Skeletal muscle tissue (tissue), 4 donors: ENCODE data around the gene ABCF3. TPM values are rescaled to one million over a fixed set of nuclear protein-coding genes. Genes with fewer than 3 reads are reported as not detected.
A peak's percentile ranks its signal among the peaks of the same experiment; 100 is the strongest.

Experiments
- H3K27ac ChIP-seq: one replicate; pipeline ENCODE4 v1.7.0; 2013; ENCODE audit warnings: mild to moderate bottlenecking, low read depth, low read length, inconsistent platforms
- H3K27me3 ChIP-seq, 3 donors: one replicate each; pipeline ENCODE4 v1.7.0; 2013; ENCODE audit warnings: low read length in 3 of 3; ENCODE audit not compliant: control insufficient read depth in 3 of 3, insufficient read depth in 3 of 3
- H3K36me3 ChIP-seq, 3 donors: one replicate each; pipeline ENCODE4 v1.7.0; 2013; ENCODE audit warnings: low read length in 3 of 3; ENCODE audit not compliant: control insufficient read depth in 3 of 3, insufficient read depth in 3 of 3
- H3K4me1 ChIP-seq, 3 donors: one replicate each; pipeline ENCODE4 v1.7.0; 2013; ENCODE audit warnings: low read length in 3 of 3, mild to moderate bottlenecking in 3 of 3; ENCODE audit not compliant: control insufficient read depth in 3 of 3, insufficient read depth in 3 of 3
- H3K4me3 ChIP-seq, 3 donors: one replicate each; pipeline ENCODE4 v1.7.0; 2013; ENCODE audit warnings: low read length in 3 of 3
- H3K9ac ChIP-seq, 3 donors: one replicate each; pipeline ENCODE4 v1.7.0; 2013; ENCODE audit warnings: low read length in 3 of 3, mild to moderate bottlenecking in 3 of 3, moderate library complexity in 2 of 3, low read depth in 1 of 3
- H3K9me3 ChIP-seq, 3 donors: one replicate each; pipeline ENCODE4 v1.7.0; 2013; ENCODE audit warnings: low read length in 3 of 3; ENCODE audit not compliant: control insufficient read depth in 3 of 3
- total RNA-seq: library from RNA; depleted of rRNA; stranded (reverse); fragments of >200 nt; gene quantifications from one replicate; pipeline ENCODE4 v1.2.3, GENCODE V29; 2014
- donor health status: Osteomylitis.

The ABCF3 gene
- total RNA-seq, 1 donor from 2014 or later = 45.9 TPM

GRCh38 chr3:184174646-184175492 lies 11.1 kb upstream of the ABCF3 start, which contains the start of gene AP2M1:
AP2M1 (plus strand) TSS chr3:184174855; CDS start chr3:184176994, 2,139 bp downstream.
- Histone ChIP-seq H3K27ac (peak within 1 kb of the TSS; percentile 93), H3K36me3 (peaks cover 43 to 51% (median 47%) of the 10 kb centered on the region in 3 donors), H3K9ac (peak within 1 kb of the TSS; percentile 92 to 99 (median 99)), H3K27me3 (no peaks in the 10 kb centered on the region), H3K4me3 (peak within 1 kb of the TSS; percentile 91 to 98 (median 98)), H3K4me1 (peaks cover 40 to 49% (median 42%) of the 10 kb centered on the region in 3 donors), H3K9me3 (no peaks in the 10 kb centered on the region)

GRCh38 chr3:184175506-184175905 lies 10.5 kb upstream of the ABCF3 start:
- Histone ChIP-seq H3K4me3 (peak overlapping the region; percentile 91 to 98 (median 98)), H3K9ac (peak overlapping the region; percentile 92 to 99 (median 99)), H3K9me3 (no peaks in the 10 kb centered on the region), H3K27me3 (no peaks in the 10 kb centered on the region), H3K36me3 (peaks cover 49 to 56% (median 52%) of the 10 kb centered on the region in 3 donors), H3K4me1 (peaks cover 40 to 54% (median 42%) of the 10 kb centered on the region in 3 donors), H3K27ac (peak overlapping the region; percentile 93)

- H3K27me3 ChIP-seq = no peaks in the 10 kb centered on the region
- peaks cover 40 to 56% (median 42%) of the 10 kb centered on the region in 3 donors for H3K4me1 ChIP-seq
- H3K36me3 ChIP-seq = peaks cover 51 to 57% (median 52%) of the 10 kb centered on the region in 3 donors
- H3K4me3 ChIP-seq = peak overlapping the region; percentile 91 to 98 (median 98)
- no peaks in the 10 kb centered on the region for H3K9me3 ChIP-seq
- H3K27ac ChIP-seq = peak overlapping the region; percentile 93
- peak overlapping the region; percentile 92 to 99 (median 99) for H3K9ac ChIP-seq
Measured at GRCh38 chr3:184175981-184176376, 10.0 kb upstream of the ABCF3 start.

- Histone ChIP-seq H3K9me3 (no peaks in the 10 kb centered on the region), H3K4me1 (peaks cover 40 to 56% (median 42%) of the 10 kb centered on the region in 3 donors), H3K4me3 (peak overlapping the region; percentile 91 to 98 (median 98)), H3K27me3 (no peaks in the 10 kb centered on the region), H3K27ac (peak overlapping the region; percentile 93), H3K9ac (peak overlapping the region; percentile 92 to 99 (median 99)), H3K36me3 (peaks cover 51 to 58% (median 52%) of the 10 kb centered on the region in 3 donors)
Measured at GRCh38 chr3:184176377-184177330, 9.3 kb upstream of the ABCF3 start.

GRCh38 chr3:184177331-184177731 lies 8.7 kb upstream of the ABCF3 start:
- Histone ChIP-seq H3K9ac (peak overlapping the region; percentile 92 to 99 (median 99)), H3K27ac (peak overlapping the region; percentile 93), H3K27me3 (no peaks in the 10 kb centered on the region), H3K36me3 (peaks cover 53 to 58% (median 55%) of the 10 kb centered on the region in 3 donors), H3K4me3 (peak overlapping the region; percentile 91 to 98 (median 98)), H3K4me1 (peaks cover 40 to 56% (median 40%) of the 10 kb centered on the region in 3 donors), H3K9me3 (no peaks in the 10 kb centered on the region)

GRCh38 chr3:184177767-184178306 lies 8.2 kb upstream of the ABCF3 start:
- Histone ChIP-seq H3K9me3 (no peaks in the 10 kb centered on the region), H3K27me3 (no peaks in the 10 kb centered on the region), H3K27ac (peak overlapping the region; percentile 93), H3K4me3 (peak overlapping the region in 2 of 3 donors; percentile 91 to 98), H3K9ac (peak overlapping the region in 1 of 3 donors; percentile 99), H3K36me3 (peaks cover 58 to 62% (median 60%) of the 10 kb centered on the region in 3 donors), H3K4me1 (peaks cover 40 to 56% (median 40%) of the 10 kb centered on the region in 3 donors)

GRCh38 chr3:184178521-184179138 lies 7.4 kb upstream of the ABCF3 start:
- H3K27me3 ChIP-seq = no peaks in the 10 kb centered on the region
- peaks cover 38 to 55% (median 39%) of the 10 kb centered on the region in 3 donors for H3K4me1 ChIP-seq
- no peaks in the 10 kb centered on the region for H3K9me3 ChIP-seq
- H3K36me3 ChIP-seq = peaks cover 66 to 68% (median 66%) of the 10 kb centered on the region in 3 donors
- H3K27ac ChIP-seq = no peak overlapping the region
- no peak overlapping the region for H3K4me3 ChIP-seq
- H3K9ac ChIP-seq = peak overlapping the region in 2 of 3 donors; percentile 8 to 38

- Histone ChIP-seq H3K27ac (no peak overlapping the region), H3K36me3 (peaks cover 72 to 73% (median 73%) of the 10 kb centered on the region in 3 donors), H3K9me3 (no peaks in the 10 kb centered on the region), H3K27me3 (no peaks in the 10 kb centered on the region), H3K4me3 (no peak overlapping the region), H3K4me1 (peaks cover 33 to 47% (median 34%) of the 10 kb centered on the region in 3 donors), H3K9ac (peak overlapping the region in 1 of 3 donors; percentile 8)
Measured at GRCh38 chr3:184180165-184180564, 5.8 kb upstream of the ABCF3 start.

- H3K9ac ChIP-seq = no peak overlapping the region
- H3K4me3 ChIP-seq = no peak overlapping the region
- peaks cover 72 to 73% (median 73%) of the 10 kb centered on the region in 3 donors for H3K36me3 ChIP-seq
- peaks cover 26 to 44% (median 28%) of the 10 kb centered on the region in 3 donors for H3K4me1 ChIP-seq
- H3K9me3 ChIP-seq = no peaks in the 10 kb centered on the region
- H3K27ac ChIP-seq = no peak overlapping the region
- H3K27me3 ChIP-seq = no peaks in the 10 kb centered on the region
Measured at GRCh38 chr3:184181596-184181995, 4.4 kb upstream of the ABCF3 start.
